OCI-LY1 (cell line): ENCODE measurements around the gene MICALL2.

Experiments used
- CTCF ChIP-seq: fragments of 200-600 bp; sonication (generic), shearing (Covaris generic); IDR thresholded peaks from 2 replicates; pipeline ENCODE4 v1.5.1; 2017; ENCODE audit warnings: mild to moderate bottlenecking, antibody characterized with exemption, low read length, moderate library complexity, mixed read lengths
- EZH2 ChIP-seq: fragments of 200-600 bp; sonication (generic), shearing (Covaris generic); IDR thresholded peaks from 2 replicates; pipeline ENCODE4 v1.8.0; 2017; ENCODE audit warnings: borderline replicate concordance, mixed run types, mild to moderate bottlenecking, antibody characterized with exemption, low read length, moderate library complexity, mixed read lengths

GRCh38 chr7:1492221-1492620 is 33.0 kb upstream of the MICALL2 start:
- TF ChIP-seq EZH2 (no peak), CTCF (no peak)
